Hepatocyte (in vitro differentiated cells): ENCODE data around the gene HTRA2.

Source experiments
- EZH2 ChIP-seq: fragments of 200-600 bp; sonication (generic); IDR thresholded peaks from 2 replicates; pipeline ENCODE4 v1.6.1; 2016; ENCODE audit warnings: antibody characterized with exemption, mild to moderate bottlenecking, borderline replicate concordance
- EZH2phosphoT487 ChIP-seq: fragments of 200-600 bp; sonication (generic); IDR thresholded peaks from one replicate; pipeline ENCODE4 v1.6.1; 2018; ENCODE audit warnings: antibody characterized with exemption, mild to moderate bottlenecking, low read depth, moderate library complexity; ENCODE audit not compliant: unreplicated experiment, severe bottlenecking

DNA sequence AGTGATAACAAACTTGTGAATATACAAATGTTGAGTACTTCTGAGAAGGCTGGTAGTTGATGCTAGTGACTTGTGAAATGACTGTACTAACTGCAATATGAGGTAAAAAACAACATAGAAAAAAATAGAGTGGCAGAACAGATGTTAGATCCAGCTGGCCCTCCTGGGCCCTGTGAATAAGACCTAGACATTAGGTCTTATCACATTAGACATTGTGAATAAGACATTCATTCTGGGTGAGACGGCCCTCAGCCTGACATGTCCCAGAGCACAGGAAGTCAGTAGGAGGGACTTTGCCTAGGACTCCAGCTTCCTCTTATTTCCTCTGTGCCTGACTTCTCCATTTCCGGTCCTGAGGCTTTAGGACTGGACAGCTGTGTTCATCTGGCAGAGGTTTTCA, 47.7 kb downstream of the HTRA2 start:
- TF ChIP-seq EZH2 (no peak), EZH2phosphoT487 (no peak)
